Right lobe of liver (tissue), 6 donors: ENCODE measurements around the gene RAB31. TPM values are rescaled to one million over a fixed set of nuclear protein-coding genes. Genes with fewer than 3 reads are reported as not detected.
A peak's percentile ranks its signal among the peaks of the same experiment; 100 is the strongest.

Source experiments
- ATAC-seq, 4 donors: fragments of 200-7000 bp; cut with Tn5 transposase; one replicate each; pipeline ENCODE4 v1.9.1; 2020; ENCODE audit warnings: mild to moderate bottlenecking in 4 of 4, moderate library complexity in 4 of 4
- DNase-seq, 3 donors: peaks; one replicate each; pipeline ENCODE4 v3.0.0-alpha.2; 2020
- H3K27ac ChIP-seq, 3 donors: fragments of 200-600 bp; one replicate each; pipeline ENCODE4 v1.8.0; 2022
- H3K27me3 ChIP-seq, 2 donors: fragments of 200-600 bp; one replicate each; pipeline ENCODE4 v1.8.0; 2022
- H3K36me3 ChIP-seq, 4 donors: fragments of 200-600 bp; sonication (generic) in 1 of 4; one replicate each; pipeline versions ENCODE4 v1.5.1 to v1.8.0; 2017 to 2022; ENCODE audit warnings: control low read depth in 1 of 4
- H3K4me1 ChIP-seq, 4 donors: fragments of 200-600 bp; sonication (generic) in 1 of 4; one replicate each; pipeline versions ENCODE4 v1.5.1 to v1.8.0; 2017 to 2022; ENCODE audit warnings: control low read depth in 1 of 4
- H3K4me3 ChIP-seq, 3 donors: fragments of 200-600 bp; one replicate each; pipeline ENCODE4 v1.8.0; 2022
- H3K9me3 ChIP-seq, 4 donors: fragments of 200-600 bp; sonication (generic) in 1 of 4; one replicate each; pipeline versions ENCODE4 v1.5.1 to v1.8.0; 2017 to 2022; ENCODE audit warnings: control low read depth in 1 of 4
- CTCF ChIP-seq, 4 donors: fragments of 200-600 bp in 3 of 4; fragments of 450-650 bp in 1 of 4; IDR thresholded peaks; one replicate each; pipeline versions ENCODE4 v1.5.1 to v1.8.0; 2016 to 2022; ENCODE audit warnings: antibody characterized with exemption in 4 of 4, mild to moderate bottlenecking in 2 of 4
- POLR2A ChIP-seq: fragments of 450-650 bp; IDR thresholded peaks from one replicate; pipeline ENCODE4 v1.6.1; 2017; ENCODE audit warnings: antibody characterized with exemption, mild to moderate bottlenecking
- WGBS: methylation state at CpG from one replicate; pipeline ENCODE4 v1.1.6; 2018; ENCODE audit warnings: low coverage, low lambda C conversion rate; ENCODE audit not compliant: insufficient coverage; ENCODE audit errors: missing lambda C conversion rate; 5-methylcytosine and 5-hydroxymethylcytosine counted together
- intact Hi-C, 2 donors: fragments of 100-400 bp; cut with DNase I; formaldehyde crosslinking; loops; one replicate each; pipeline versions ENCODE4 v1.11.2 to v1.14.1; 2022
- total RNA-seq, 6 experiments: library from RNA; depleted of rRNA in 2 of 6; stranded (reverse); fragments of >200 nt in 2 of 6; fragmentation: NEBNext Ultra II Directional in 3 of 6; extraction: Animal tissue kit (Norgen Biotek cat#: 25700) in 3 of 6; gene quantifications; one replicate each; pipeline versions ENCODE4 v1.1.0 to v1.2.4, GENCODE V29; 2016 to 2023
- donor health status: DM: no; HTN: yes; CAD: no.
- donor health status: DM: no; HTN: no; CAD: no.
- donor health status: DM: no; HTN: no; CAD: no.
- donor health status: DM: no; HTN: yes; CAD: no.
- donor health status: DM: no; HTN: yes; CAD: no.

RAB31 gene
- total RNA-seq, 6 experiments from 2014 or later: 3.0 to 14.3 (median 5.4) TPM

- TF ChIP-seq CTCF (IDR thresholded peaks at IDR 0.05): no peak
- TF ChIP-seq POLR2A: no peak
- intact Hi-C loops: no loop called here
- no peak for ATAC-seq
- no peaks in the 10 kb centered on the region for H3K27me3 ChIP-seq
- 72% methylated on average over 4 of the region's 4 CpGs for WGBS
- H3K36me3 ChIP-seq: no peaks in the 10 kb centered on the region
- H3K9me3 ChIP-seq: no peaks in the 10 kb centered on the region
- DNase-seq: no peak
- no peak overlapping the region for H3K4me3 ChIP-seq
- H3K27ac ChIP-seq: no peak overlapping the region
- peaks cover 0 to 6% (median 0%) of the 10 kb centered on the region in 4 donors for H3K4me1 ChIP-seq
Observed at GRCh38 chr18:9810299-9810698, 102.2 kb downstream of the RAB31 start.

- H3K27me3 ChIP-seq: no peaks in the 10 kb centered on the region
- H3K9me3 ChIP-seq: no peaks in the 10 kb centered on the region
- no peak for TF ChIP-seq CTCF (IDR thresholded peaks at IDR 0.05)
- TF ChIP-seq POLR2A: no peak
- H3K36me3 ChIP-seq: no peaks in the 10 kb centered on the region
- intact Hi-C loops: no loop called here
- no peak for DNase-seq
- no peak overlapping the region for H3K27ac ChIP-seq
- 72% methylated on average over 8 of the region's 14 CpGs for WGBS
- no peak overlapping the region for H3K4me3 ChIP-seq
- no peak for ATAC-seq
- peaks cover 0 to 6% (median 0%) of the 10 kb centered on the region in 4 donors for H3K4me1 ChIP-seq
Observed at GRCh38 chr18:9810994-9811705, 103.0 kb downstream of the RAB31 start.

GRCh38 chr18:9811978-9812377 is 103.9 kb downstream of the RAB31 start:
- H3K36me3 ChIP-seq: no peaks in the 10 kb centered on the region
- H3K4me3 ChIP-seq: no peak overlapping the region
- ATAC-seq (no peak), DNase-seq (no peak)
- WGBS: 56% methylated on average over 4 of the region's 5 CpGs
- intact Hi-C loops: no loop called here
- H3K27ac ChIP-seq: no peak overlapping the region
- no peak for TF ChIP-seq CTCF (IDR thresholded peaks at IDR 0.05)
- TF ChIP-seq POLR2A: no peak
- no peaks in the 10 kb centered on the region for H3K27me3 ChIP-seq
- H3K9me3 ChIP-seq: no peaks in the 10 kb centered on the region
- H3K4me1 ChIP-seq: peaks cover 0 to 2% (median 0%) of the 10 kb centered on the region in 4 donors

- 14% methylated on average over 4 of the region's 4 CpGs for WGBS
- DNase-seq (no peak), ATAC-seq (peak in 1 of 4 donors; percentile 54)
- H3K27ac ChIP-seq: no peak overlapping the region
- no peaks in the 10 kb centered on the region for H3K9me3 ChIP-seq
- intact Hi-C loops: no loop called here
- H3K4me3 ChIP-seq: no peak overlapping the region
- H3K36me3 ChIP-seq: no peaks in the 10 kb centered on the region
- H3K27me3 ChIP-seq: no peaks in the 10 kb centered on the region
- no peak for TF ChIP-seq CTCF (IDR thresholded peaks at IDR 0.05)
- TF ChIP-seq POLR2A: no peak
- H3K4me1 ChIP-seq: no peaks in the 10 kb centered on the region
Observed at GRCh38 chr18:9814431-9814830, 106.3 kb downstream of the RAB31 start.
